Activated naive CD8-positive, alpha-beta T cell (primary cell): ENCODE measurements around the gene ULK3.

Experiments
- H3K27ac Mint-ChIP-seq: one replicate; pipeline ENCODE4 v1.8.0; 2021; ENCODE audit warnings: mixed read lengths
- H3K27me3 Mint-ChIP-seq: one replicate; pipeline ENCODE4 v1.8.0; 2021; ENCODE audit warnings: mixed read lengths
- H3K36me3 Mint-ChIP-seq: one replicate; pipeline ENCODE4 v1.8.0; 2021; ENCODE audit warnings: mixed read lengths
- H3K4me1 Mint-ChIP-seq: one replicate; pipeline ENCODE4 v1.8.0; 2021; ENCODE audit warnings: low read depth, mixed read lengths
- H3K4me3 Mint-ChIP-seq: one replicate; pipeline ENCODE4 v1.8.0; 2021; ENCODE audit warnings: mild to moderate bottlenecking, mixed read lengths
- H3K9me3 Mint-ChIP-seq: one replicate; pipeline ENCODE4 v1.8.0; 2021; ENCODE audit warnings: low read depth, mixed read lengths

The ULK3 gene

DNA sequence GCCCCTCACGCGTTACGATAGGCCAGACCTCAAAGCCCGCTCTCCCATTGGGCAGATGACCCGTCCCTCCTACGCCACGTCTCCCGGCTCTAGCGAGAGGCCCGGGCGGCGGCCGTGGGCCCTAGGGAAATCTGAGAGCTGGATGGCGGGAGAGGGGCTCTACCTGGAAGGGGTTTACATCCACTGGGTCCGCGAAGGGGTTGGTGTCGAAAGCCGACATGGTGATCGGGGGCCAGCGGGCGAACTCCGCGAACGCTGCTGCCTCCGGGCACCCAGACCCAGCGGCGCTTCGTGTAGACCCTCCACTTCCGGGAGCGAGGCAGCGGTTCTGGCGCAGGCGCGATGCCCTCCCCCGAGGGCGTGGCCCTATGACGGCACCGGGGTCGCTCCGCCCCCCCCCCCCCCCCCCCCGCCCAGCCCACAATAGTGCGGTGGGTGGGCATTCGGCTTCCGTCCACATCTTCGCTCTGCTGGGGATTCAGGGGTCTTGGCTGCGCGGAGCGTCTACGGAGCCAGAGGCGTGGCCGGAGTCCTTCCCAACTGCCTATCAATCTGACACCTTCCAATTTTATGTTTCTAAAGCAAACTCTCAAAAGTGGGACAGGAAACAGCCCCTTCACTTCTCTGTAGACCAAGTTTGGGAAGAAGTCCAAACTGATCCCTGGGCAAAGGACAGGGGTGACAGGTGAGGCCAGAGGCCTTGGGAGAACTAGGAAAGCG is 30.2 kb upstream of the ULK3 start, which contains the start of gene SCAMP2:
SCAMP2 (minus strand) TSS at position 330 of the 720 bp plus-strand sequence; CDS start at position 220, 110 bp downstream.
- peaks cover 48% of the 10 kb centered on the region for H3K4me1 Mint-ChIP-seq
- H3K27me3 Mint-ChIP-seq = no peaks in the 10 kb centered on the region
- no peaks in the 10 kb centered on the region for H3K9me3 Mint-ChIP-seq
- H3K4me3 Mint-ChIP-seq = peak within 1 kb of the TSS; percentile 96
- peaks cover 6% of the 10 kb centered on the region for H3K36me3 Mint-ChIP-seq
- H3K27ac Mint-ChIP-seq = peak within 1 kb of the TSS; percentile 87

DNA sequence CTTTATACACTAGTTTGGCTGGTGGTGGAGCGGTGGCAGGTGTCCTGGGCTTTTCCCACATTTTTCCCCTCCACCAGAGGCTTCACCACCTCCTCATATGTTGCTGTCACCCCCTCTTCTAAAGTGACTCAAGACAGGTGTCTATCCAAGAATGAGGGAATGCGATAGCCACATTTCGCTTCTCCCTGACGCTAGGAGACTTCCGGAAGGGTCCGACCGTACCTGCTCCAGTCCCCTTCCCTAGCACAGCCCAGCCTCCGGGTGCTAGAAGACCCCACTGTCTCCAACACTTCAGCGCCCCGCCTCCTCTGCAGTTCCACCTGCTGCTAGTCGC is 29.7 kb upstream of the ULK3 start:
- Mint-ChIP-seq H3K9me3 (no peaks in the 10 kb centered on the region), H3K27me3 (no peaks in the 10 kb centered on the region), H3K27ac (peak overlapping the region; percentile 82), H3K4me3 (peak overlapping the region; percentile 96), H3K4me1 (peaks cover 53% of the 10 kb centered on the region), H3K36me3 (peaks cover 11% of the 10 kb centered on the region)

DNA sequence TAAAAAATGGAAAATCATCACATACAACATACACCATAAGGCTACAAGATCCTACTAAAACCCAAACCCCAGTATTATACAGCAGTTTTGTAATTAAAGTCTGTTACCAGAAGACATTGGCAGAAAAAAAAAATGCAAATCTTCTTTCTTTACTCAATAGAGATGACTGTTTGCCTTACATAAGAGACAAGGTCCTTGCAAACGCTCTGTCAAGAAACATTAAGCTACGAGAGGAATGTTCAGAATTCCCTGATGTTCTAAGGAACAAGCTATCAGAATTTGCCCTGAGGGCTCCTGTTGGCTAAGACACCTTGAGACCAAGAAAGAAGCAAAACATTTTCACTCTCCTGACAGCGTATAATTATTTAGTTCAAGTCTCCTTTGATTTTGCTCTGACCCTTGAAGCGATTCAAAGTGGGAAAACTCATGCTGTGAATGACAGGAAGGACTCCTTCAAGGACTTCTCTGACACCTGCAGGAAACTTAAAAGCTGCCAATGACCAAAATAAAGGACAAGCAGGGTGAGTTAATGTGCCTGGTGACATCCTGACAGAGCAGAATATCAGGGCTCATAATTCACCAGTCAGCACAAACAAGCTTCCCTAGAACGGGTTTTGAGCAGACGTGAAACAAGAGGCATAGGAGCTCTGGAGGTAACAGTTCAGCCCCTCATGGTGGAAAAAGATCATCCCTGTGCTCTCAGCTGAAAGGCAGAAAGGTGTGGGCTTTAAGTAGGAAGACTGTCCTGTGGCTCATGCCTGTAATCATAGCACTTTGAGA is 27.7 kb upstream of the ULK3 start:
- Mint-ChIP-seq H3K9me3 (no peaks in the 10 kb centered on the region), H3K27ac (peak overlapping the region; percentile 91), H3K4me1 (peaks cover 71% of the 10 kb centered on the region), H3K36me3 (peaks cover 11% of the 10 kb centered on the region), H3K27me3 (no peaks in the 10 kb centered on the region), H3K4me3 (peak overlapping the region; percentile 96)

DNA sequence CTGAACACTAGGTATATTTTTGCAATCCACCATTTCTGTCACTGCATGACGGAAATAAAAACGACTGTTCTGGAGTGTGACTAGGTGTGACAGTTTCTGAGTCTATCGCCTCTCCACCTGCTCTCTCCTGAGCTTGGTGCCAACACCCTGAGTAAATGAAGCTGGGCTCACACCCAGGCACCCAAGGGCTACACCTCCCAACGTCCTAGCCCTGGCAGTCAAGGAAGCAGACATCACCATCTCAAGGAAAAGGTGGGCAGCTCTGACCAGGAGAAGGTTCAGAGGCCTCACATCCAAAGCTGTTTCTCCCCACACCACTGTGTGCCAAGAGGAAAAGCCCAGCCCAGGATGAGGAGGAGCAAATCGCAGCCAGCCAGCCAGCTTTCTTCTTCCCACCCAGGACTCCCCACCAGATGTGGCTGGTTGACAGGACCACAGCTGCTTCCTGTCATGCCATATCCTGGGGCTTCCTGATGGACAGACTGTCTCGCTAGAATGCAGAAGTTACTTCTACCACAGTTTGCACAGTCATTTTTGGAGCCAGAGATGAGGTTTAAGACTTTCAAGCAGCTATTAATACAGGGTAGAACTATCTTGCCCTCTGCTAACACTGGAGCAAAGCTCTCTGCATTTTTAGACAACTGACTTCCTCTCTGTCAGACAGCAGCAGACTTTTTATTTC is 26.9 kb upstream of the ULK3 start:
- Mint-ChIP-seq H3K27ac (peak overlapping the region; percentile 91), H3K4me3 (peak overlapping the region; percentile 96), H3K4me1 (peaks cover 75% of the 10 kb centered on the region), H3K27me3 (no peaks in the 10 kb centered on the region), H3K36me3 (peaks cover 11% of the 10 kb centered on the region), H3K9me3 (no peaks in the 10 kb centered on the region)

- Mint-ChIP-seq H3K4me1 (peaks cover 80% of the 10 kb centered on the region), H3K27me3 (no peaks in the 10 kb centered on the region), H3K27ac (peak overlapping the region; percentile 91), H3K9me3 (no peaks in the 10 kb centered on the region), H3K4me3 (peak overlapping the region; percentile 96), H3K36me3 (peaks cover 11% of the 10 kb centered on the region)
These were observed 26.4 kb upstream of the ULK3 start for GRCh38 chr15:74869372-74869725.

DNA sequence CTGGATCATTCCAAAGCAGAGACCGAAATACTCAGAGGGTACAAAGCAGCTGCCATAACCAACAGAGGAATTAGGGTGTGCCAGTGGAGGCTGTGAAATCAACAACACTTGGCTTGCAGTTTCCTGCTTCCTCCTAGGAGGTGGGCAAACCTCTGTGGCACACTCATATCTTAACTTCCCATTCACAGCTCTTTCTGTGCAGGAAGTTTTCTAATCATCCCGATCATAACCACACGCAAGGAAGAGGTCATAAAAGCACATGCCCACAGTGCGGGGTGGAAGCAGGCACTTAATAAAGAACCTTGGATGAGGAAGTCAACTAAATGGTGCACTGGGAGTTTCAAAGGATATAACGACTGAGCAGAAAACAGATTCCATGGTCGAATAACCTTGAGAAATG is 25.1 kb upstream of the ULK3 start:
- H3K4me3 Mint-ChIP-seq = peak overlapping the region; percentile 82
- no peaks in the 10 kb centered on the region for H3K27me3 Mint-ChIP-seq
- peaks cover 11% of the 10 kb centered on the region for H3K36me3 Mint-ChIP-seq
- H3K9me3 Mint-ChIP-seq = no peaks in the 10 kb centered on the region
- peak overlapping the region; percentile 93 for H3K27ac Mint-ChIP-seq
- H3K4me1 Mint-ChIP-seq = peaks cover 83% of the 10 kb centered on the region

DNA sequence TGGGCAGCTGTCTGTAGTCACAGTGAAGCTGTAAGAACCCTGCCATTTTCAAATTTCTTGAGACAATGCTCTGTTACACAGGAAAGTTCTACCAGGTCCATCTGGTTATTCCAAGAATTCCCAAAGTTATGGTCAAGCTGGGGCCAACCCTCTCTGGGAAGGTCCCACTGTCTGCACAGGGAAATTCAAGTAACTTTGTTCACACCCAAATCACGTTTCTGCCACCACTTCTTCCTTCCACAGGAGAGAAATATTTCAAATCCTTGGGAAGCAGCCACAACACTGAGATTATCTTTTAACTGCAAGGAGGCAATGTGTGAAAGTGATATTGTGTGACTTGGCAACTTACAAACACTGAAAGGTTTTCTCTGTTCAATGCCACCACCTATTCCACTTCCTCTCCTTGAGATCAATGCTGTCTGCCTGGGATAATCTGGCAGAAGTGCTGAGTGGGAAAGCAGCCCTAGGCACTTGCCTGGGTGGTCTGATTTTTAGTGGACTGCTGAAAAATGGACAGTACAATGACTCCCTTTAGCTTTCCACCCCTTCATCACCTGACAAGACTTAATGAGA is 24.6 kb upstream of the ULK3 start:
- Mint-ChIP-seq H3K4me3 (peak overlapping the region; percentile 82), H3K9me3 (no peaks in the 10 kb centered on the region), H3K4me1 (peaks cover 79% of the 10 kb centered on the region), H3K27me3 (no peaks in the 10 kb centered on the region), H3K27ac (peak overlapping the region; percentile 93), H3K36me3 (peaks cover 9% of the 10 kb centered on the region)

DNA sequence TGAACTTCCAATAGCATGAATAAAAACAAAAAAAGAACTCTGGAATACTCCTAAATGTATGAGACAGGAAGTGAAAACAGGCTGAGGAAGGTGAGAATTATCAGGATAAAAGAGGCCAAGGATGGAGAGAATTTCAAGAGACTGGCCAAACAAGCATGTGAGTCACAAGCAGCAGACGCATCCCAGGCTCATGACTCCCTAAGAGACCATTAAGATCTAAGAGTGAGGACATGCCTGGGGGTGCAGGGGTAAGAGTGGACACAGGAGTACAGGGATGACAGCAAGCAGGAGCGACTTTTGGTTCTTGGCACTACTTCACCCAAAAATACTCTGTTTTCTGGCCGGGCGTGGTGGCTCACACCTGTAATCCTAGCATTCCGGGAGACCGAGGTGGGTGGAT is 23.1 kb upstream of the ULK3 start:
- Mint-ChIP-seq H3K36me3 (peaks cover 8% of the 10 kb centered on the region), H3K4me3 (peak overlapping the region; percentile 44), H3K9me3 (no peaks in the 10 kb centered on the region), H3K27me3 (no peaks in the 10 kb centered on the region), H3K4me1 (peaks cover 74% of the 10 kb centered on the region), H3K27ac (peak overlapping the region; percentile 83)

GRCh38 chr15:74865316-74865715 is 22.4 kb upstream of the ULK3 start:
- no peaks in the 10 kb centered on the region for H3K27me3 Mint-ChIP-seq
- peaks cover 8% of the 10 kb centered on the region for H3K36me3 Mint-ChIP-seq
- peak overlapping the region; percentile 43 for H3K27ac Mint-ChIP-seq
- H3K9me3 Mint-ChIP-seq = no peaks in the 10 kb centered on the region
- no peak overlapping the region for H3K4me3 Mint-ChIP-seq
- peaks cover 67% of the 10 kb centered on the region for H3K4me1 Mint-ChIP-seq

GRCh38 chr15:74864296-74864695 is 21.3 kb upstream of the ULK3 start:
- H3K27ac Mint-ChIP-seq = peak overlapping the region; percentile 70
- H3K36me3 Mint-ChIP-seq = peaks cover 5% of the 10 kb centered on the region
- H3K27me3 Mint-ChIP-seq = no peaks in the 10 kb centered on the region
- H3K4me3 Mint-ChIP-seq = no peak overlapping the region
- H3K4me1 Mint-ChIP-seq = peaks cover 61% of the 10 kb centered on the region
- no peaks in the 10 kb centered on the region for H3K9me3 Mint-ChIP-seq

GRCh38 chr15:74863239-74864056 is 20.5 kb upstream of the ULK3 start:
- H3K4me1 Mint-ChIP-seq = peaks cover 60% of the 10 kb centered on the region
- peak overlapping the region; percentile 77 for H3K27ac Mint-ChIP-seq
- H3K4me3 Mint-ChIP-seq = peak overlapping the region; percentile 27
- H3K27me3 Mint-ChIP-seq = no peaks in the 10 kb centered on the region
- no peaks in the 10 kb centered on the region for H3K9me3 Mint-ChIP-seq
- H3K36me3 Mint-ChIP-seq = peaks cover 5% of the 10 kb centered on the region

DNA sequence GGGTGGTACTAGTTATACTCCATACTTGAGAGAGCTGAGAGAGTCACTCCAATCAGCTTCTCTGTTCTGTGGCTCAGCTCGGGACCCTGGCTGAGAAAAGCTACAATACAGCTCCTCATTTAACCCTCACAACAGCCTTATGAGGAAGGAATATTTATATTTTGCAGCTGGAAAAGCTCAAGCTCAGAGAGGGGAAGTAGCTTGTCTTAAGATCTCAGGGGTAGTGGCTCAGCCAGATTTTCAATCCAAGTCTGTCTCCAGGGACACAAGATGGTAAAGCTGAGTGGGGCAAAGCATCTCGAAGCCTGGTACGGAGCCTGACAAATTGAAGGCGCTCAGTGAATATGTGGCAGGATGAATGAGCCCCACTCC is 15.4 kb upstream of the ULK3 start:
- Mint-ChIP-seq H3K27me3 (no peaks in the 10 kb centered on the region), H3K4me3 (no peak overlapping the region), H3K27ac (peak overlapping the region; percentile 92), H3K4me1 (peaks cover 36% of the 10 kb centered on the region), H3K9me3 (no peaks in the 10 kb centered on the region), H3K36me3 (no peaks in the 10 kb centered on the region)

- Mint-ChIP-seq H3K36me3 (no peaks in the 10 kb centered on the region), H3K27me3 (no peaks in the 10 kb centered on the region), H3K4me3 (no peak overlapping the region), H3K4me1 (peaks cover 36% of the 10 kb centered on the region), H3K27ac (peak overlapping the region; percentile 92), H3K9me3 (no peaks in the 10 kb centered on the region)
These were observed 14.9 kb upstream of the ULK3 start for GRCh38 chr15:74857671-74858368.
